GM12878 (cell line): ENCODE results near the gene MSH5.

Experiments
- BCL3 ChIP-seq: IDR thresholded peaks from 2 replicates; pipeline ENCODE4 v1.6.1; 2011; ENCODE audit warnings: borderline replicate concordance, low read depth, mild to moderate bottlenecking, moderate library complexity, low read length; ENCODE audit not compliant: insufficient read depth, poor library complexity, severe bottlenecking
- CREB1 ChIP-seq: IDR thresholded peaks from 2 replicates; pipeline ENCODE4 v1.6.1; 2012; ENCODE audit warnings: low read depth, mild to moderate bottlenecking, inconsistent platforms
- CTCF ChIP-seq, 3 experiments: IDR thresholded peaks in 2 of 3; conservative IDR thresholded peaks in 1 of 3; 2 replicates each; pipeline ENCODE4 v1.5.1; 2011; ENCODE audit warnings: low read depth in 3 of 3, low read length in 3 of 3, mild to moderate bottlenecking in 3 of 3, control low read depth in 2 of 3, moderate library complexity in 2 of 3, inconsistent platforms in 1 of 3, mixed read lengths in 1 of 3; ENCODE audit not compliant: control insufficient read depth in 2 of 3, insufficient read depth in 1 of 3; ENCODE audit errors: extremely low read depth in 1 of 3
- EZH2 ChIP-seq: IDR thresholded peaks from 2 replicates; pipeline ENCODE4 v1.6.1; 2012; ENCODE audit warnings: low read depth, mild to moderate bottlenecking, control low read depth, inconsistent platforms, low read length, borderline replicate concordance; ENCODE audit not compliant: control insufficient read depth
- HDAC6 ChIP-seq: fragments of 200-600 bp; sonication (generic); IDR thresholded peaks from one replicate; pipeline ENCODE4 v1.8.0; 2017; ENCODE audit warnings: antibody characterized with exemption; ENCODE audit not compliant: unreplicated experiment
- IRF4 ChIP-seq: IDR thresholded peaks from 2 replicates; pipeline ENCODE4 v1.6.1; 2011; ENCODE audit warnings: low read depth, low read length
- MAX ChIP-seq: IDR thresholded peaks from 2 replicates; pipeline ENCODE4 v1.6.1; 2012; ENCODE audit warnings: low read depth, low read length, improper control_type of control experiment
- POLR2A ChIP-seq: IDR thresholded peaks from 2 replicates; pipeline ENCODE4 v1.6.1; 2011; ENCODE audit warnings: low read depth, mild to moderate bottlenecking, low read length
- POLR2AphosphoS5 ChIP-seq: IDR thresholded peaks from 2 replicates; pipeline ENCODE4 v1.6.1; 2011; ENCODE audit warnings: mild to moderate bottlenecking, low read length, inconsistent platforms
- SREBF1 ChIP-seq: IDR thresholded peaks from 2 replicates; pipeline ENCODE4 v1.6.1; 2012; ENCODE audit warnings: mild to moderate bottlenecking, low read length
- YY1 ChIP-seq: IDR thresholded peaks from 2 replicates; pipeline ENCODE4 v1.6.1; 2011; ENCODE audit warnings: low read depth, mild to moderate bottlenecking, low read length
- ZBTB4 ChIP-seq: fragments of 450-650 bp; formaldehyde crosslinking; IDR thresholded peaks from 2 replicates; pipeline ENCODE4 v1.4.0; 2022; ENCODE audit warnings: mild to moderate bottlenecking, moderate library complexity

GRCh38 chr6:31761343-31761742 is 21.5 kb downstream of the MSH5 start:
- TF ChIP-seq MAX = no peak
- TF ChIP-seq POLR2A = no peak
- TF ChIP-seq POLR2AphosphoS5 = no peak
- no peak for TF ChIP-seq YY1
- TF ChIP-seq CREB1 = no peak
- no peak for TF ChIP-seq CTCF (IDR thresholded peaks at IDR 0.05 in 2 of 3, conservative IDR thresholded peaks at IDR 0.05 in 1 of 3; ENCODE audit: control insufficient read depth in 2 of 3, extremely low read depth in 1 of 3, insufficient read depth in 1 of 3, low read depth in 3 of 3, low read length in 3 of 3)
- TF ChIP-seq HDAC6 = no peak
- TF ChIP-seq ZBTB4 (CRISPR knock-in tag) = no peak
- no peak for TF ChIP-seq EZH2
- TF ChIP-seq IRF4 = no peak
- TF ChIP-seq BCL3 = no peak
- no peak for TF ChIP-seq SREBF1
